GM21619 (cell line): ENCODE results near the gene MYL3.
A peak's percentile ranks its signal among the peaks of the same experiment; 100 is the strongest.

Experiments used
- ATAC-seq: cut with Tn5 transposase; IDR thresholded peaks from one replicate; pipeline ENCODE4 v1.9.1; 2021; ENCODE audit not compliant: unreplicated experiment

The MYL3 gene

GRCh38 chr3:46851364-46852333 lies 11.6 kb downstream of the MYL3 start:
- ATAC-seq: no peak

- ATAC-seq: no peak
These were observed 12.8 kb downstream of the MYL3 start for GRCh38 chr3:46850468-46850779.

- no peak for ATAC-seq
These were observed 13.4 kb downstream of the MYL3 start for GRCh38 chr3:46849686-46850467.

GRCh38 chr3:46849045-46849631 lies 14.1 kb downstream of the MYL3 start:
- ATAC-seq: no peak

GRCh38 chr3:46848271-46849044 lies 14.8 kb downstream of the MYL3 start:
- no peak for ATAC-seq

GRCh38 chr3:46847744-46848143 lies 15.5 kb downstream of the MYL3 start:
- ATAC-seq: no peak

- no peak for ATAC-seq
These were observed 16.4 kb downstream of the MYL3 start for GRCh38 chr3:46846624-46847542.

- ATAC-seq: peak; percentile 69
These were observed 17.2 kb downstream of the MYL3 start for GRCh38 chr3:46845860-46846623.

- ATAC-seq: peak; percentile 59
These were observed 17.8 kb downstream of the MYL3 start for GRCh38 chr3:46845397-46845859.

- ATAC-seq: no peak
These were observed 18.3 kb downstream of the MYL3 start for GRCh38 chr3:46844881-46845312.

GRCh38 chr3:46844397-46844796 lies 18.8 kb downstream of the MYL3 start:
- ATAC-seq: no peak

- ATAC-seq: no peak
These were observed 19.7 kb downstream of the MYL3 start for GRCh38 chr3:46843508-46843907.

- no peak for ATAC-seq
These were observed 22.8 kb downstream of the MYL3 start for GRCh38 chr3:46840491-46840890.

GRCh38 chr3:46838301-46838700 lies 24.9 kb downstream of the MYL3 start:
- ATAC-seq: no peak

- no peak for ATAC-seq
These were observed 27.8 kb downstream of the MYL3 start for GRCh38 chr3:46835491-46835890.

GRCh38 chr3:46835054-46835453 lies 28.2 kb downstream of the MYL3 start:
- ATAC-seq: no peak

GRCh38 chr3:46833346-46834300 lies 29.6 kb downstream of the MYL3 start:
- no peak for ATAC-seq

GRCh38 chr3:46831841-46832240 lies 31.4 kb downstream of the MYL3 start:
- ATAC-seq: no peak
